Activated CD4-positive, alpha-beta T cell treated with anti-CD3 and anti-CD28 coated beads, Interleukin-2, amount 50 U/mL, for 4 hours (primary cell): ENCODE data around the gene HLA-DQA1.
"Not testable (repeated sequence)": the region's sequence is repeated elsewhere in the genome, so short reads cannot be mapped to it uniquely, and the experiment has no call there.

Source experiments
- DNase-seq, 2 experiments: peaks; one replicate each; pipeline ENCODE4 v3.0.0-alpha.2; 2020

HLA-DQA1 gene

GRCh38 chr6:32622545-32623401 is 14.4 kb upstream of the HLA-DQA1 start:
- DNase-seq = peak; percentile 36

- DNase-seq = no peak
Measured at GRCh38 chr6:32623693-32624092, 13.5 kb upstream of the HLA-DQA1 start.

- no peak for DNase-seq
Measured at GRCh38 chr6:32624565-32624964, 12.6 kb upstream of the HLA-DQA1 start.

- DNase-seq = no peak
Measured at GRCh38 chr6:32625137-32625536, 12.1 kb upstream of the HLA-DQA1 start.

- no peak for DNase-seq
Measured at GRCh38 chr6:32627249-32627648, 10.0 kb upstream of the HLA-DQA1 start.

- DNase-seq = peak; percentile 26 to 33
Measured at GRCh38 chr6:32627831-32628230, 9.4 kb upstream of the HLA-DQA1 start.

GRCh38 chr6:32629793-32630192 is 7.4 kb upstream of the HLA-DQA1 start:
- DNase-seq = not testable (repeated sequence)

- no peak for DNase-seq
Measured at GRCh38 chr6:32635526-32636123, 1.6 kb upstream of the HLA-DQA1 start.

GRCh38 chr6:32637883-32638282 is 677 bp downstream of the HLA-DQA1 start:
- DNase-seq = no peak

- no peak for DNase-seq
Measured at GRCh38 chr6:32638532-32639219, 1.5 kb downstream of the HLA-DQA1 start.

- no peak for DNase-seq
Measured at GRCh38 chr6:32639440-32640394, 2.5 kb downstream of the HLA-DQA1 start.

GRCh38 chr6:32641122-32641521 is 3.9 kb downstream of the HLA-DQA1 start:
- DNase-seq = no peak

GRCh38 chr6:32641785-32642719 is 4.8 kb downstream of the HLA-DQA1 start:
- not testable (repeated sequence) for DNase-seq

- DNase-seq = no peak
Measured at GRCh38 chr6:32642720-32643106, 5.5 kb downstream of the HLA-DQA1 start.

- DNase-seq = no peak
Measured at GRCh38 chr6:32643904-32644303, 6.7 kb downstream of the HLA-DQA1 start.

GRCh38 chr6:32645047-32645703 is 8.0 kb downstream of the HLA-DQA1 start:
- DNase-seq = no peak

- DNase-seq = no peak
Measured at GRCh38 chr6:32655203-32655710, 18.1 kb downstream of the HLA-DQA1 start.

- not testable (repeated sequence) for DNase-seq
Measured at GRCh38 chr6:32657329-32657728, 20.1 kb downstream of the HLA-DQA1 start.

GRCh38 chr6:32657819-32658218 is 20.6 kb downstream of the HLA-DQA1 start:
- DNase-seq = not testable (repeated sequence)

GRCh38 chr6:32658268-32658897 is 21.2 kb downstream of the HLA-DQA1 start:
- DNase-seq = no peak
